DMS53 treated with DMSO at 0.1 percent for 48 hours (cell line): ENCODE measurements around the gene GHR.
"Not testable (repeated sequence)": the region's sequence is repeated elsewhere in the genome, so short reads cannot be mapped to it uniquely, and the experiment has no call there.

Source experiments
- DNase-seq: peaks from one replicate; lab custom pipeline; 2025; ENCODE audit not compliant: unreplicated experiment; lab: John Stamatoyannopoulos, UW

The GHR gene

DNA sequence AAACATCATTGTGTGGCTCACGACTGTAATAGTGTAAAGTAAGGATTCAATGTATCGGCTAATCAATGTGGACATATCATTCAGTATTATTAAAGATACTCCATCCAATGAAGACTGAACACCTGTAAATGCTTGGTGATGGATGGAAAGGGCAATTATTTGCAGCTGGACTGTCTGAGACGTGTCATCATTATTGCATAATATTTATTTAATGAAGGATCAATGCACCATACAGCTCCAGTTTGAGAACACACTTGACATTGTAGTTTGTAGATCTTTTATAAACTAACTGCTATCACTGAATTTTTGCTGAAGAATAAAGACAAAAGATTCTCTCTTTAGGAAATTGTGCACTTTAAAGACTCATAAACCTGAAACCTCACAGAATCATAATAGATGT is 215.7 kb downstream of the GHR start:
- DNase-seq: no peak

DNA sequence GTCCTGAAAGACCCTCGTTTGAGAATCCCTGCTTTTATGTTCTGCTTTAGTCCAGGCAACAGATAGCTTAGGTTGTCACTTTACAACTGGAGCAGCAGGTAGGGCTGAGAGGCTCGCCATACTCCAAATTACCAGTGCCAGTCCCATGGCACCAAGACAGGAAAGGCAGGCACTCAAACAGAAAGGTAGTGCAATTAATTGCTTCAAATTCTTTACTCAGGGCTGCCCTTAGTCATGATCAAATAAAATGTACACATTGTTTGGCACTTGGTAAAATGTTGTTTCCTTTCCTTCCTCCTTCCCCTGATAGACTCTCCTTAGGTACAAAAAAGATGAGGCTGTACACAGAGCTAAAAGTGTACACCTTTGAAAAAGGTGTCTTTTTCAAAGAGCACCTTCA is 217.6 kb downstream of the GHR start:
- no peak for DNase-seq

DNA sequence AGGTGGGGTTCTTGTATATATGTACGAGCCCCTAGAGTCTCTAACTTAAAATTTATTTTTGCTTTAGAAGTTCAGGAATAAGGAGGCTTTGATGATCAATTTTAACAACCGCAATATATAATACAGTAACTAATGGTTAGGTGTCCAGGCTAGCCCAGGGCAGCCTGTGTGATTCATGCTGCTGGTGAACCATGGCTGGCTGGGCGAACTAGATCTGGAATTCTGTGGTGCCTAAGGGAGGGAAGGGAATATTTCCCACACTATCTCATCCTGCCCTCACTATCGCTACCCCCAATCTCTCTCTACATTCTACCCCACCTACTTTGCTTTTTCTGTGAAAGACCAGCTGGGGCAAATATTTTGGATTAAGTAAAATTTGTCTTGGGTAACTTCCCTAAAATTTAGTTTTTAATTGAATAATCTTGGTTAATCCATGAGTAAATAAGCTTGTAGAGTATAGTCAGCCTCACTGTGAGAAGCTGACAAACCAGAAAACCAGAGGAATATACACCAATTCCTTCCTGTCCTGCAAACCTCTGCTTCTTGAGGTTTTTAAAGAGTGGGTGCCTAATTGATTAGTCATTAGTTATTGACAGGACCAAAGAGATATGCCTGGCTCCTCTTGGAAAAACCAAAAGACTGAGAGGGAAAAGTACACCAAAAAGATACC is 218.2 kb downstream of the GHR start:
- DNase-seq: no peak

DNA sequence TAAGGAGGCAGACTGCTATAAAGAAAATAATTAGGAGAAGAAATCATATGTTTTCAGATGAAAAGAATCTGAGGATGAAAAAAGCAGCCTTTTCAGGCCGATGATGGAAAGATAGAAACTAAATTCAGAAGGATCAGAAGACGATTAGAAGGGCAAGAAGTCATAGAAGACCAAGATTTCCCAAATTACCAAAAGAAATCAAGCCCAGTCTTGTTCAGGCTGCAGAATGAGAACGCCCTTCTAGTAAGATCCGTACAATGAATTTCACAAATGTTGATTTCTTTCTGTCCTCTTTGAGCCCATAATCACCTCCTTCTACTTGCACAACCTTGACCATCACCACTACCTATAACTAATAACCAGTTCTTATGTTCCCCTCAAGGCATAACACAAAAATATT is 218.8 kb downstream of the GHR start:
- DNase-seq: no peak

GRCh38 chr5:42643360-42643759 is 220.1 kb downstream of the GHR start:
- DNase-seq: no peak

- DNase-seq: no peak
Observed at GRCh38 chr5:42645138-42645537, 221.9 kb downstream of the GHR start.

- DNase-seq: no peak
Observed at GRCh38 chr5:42648036-42648435, 224.8 kb downstream of the GHR start.

GRCh38 chr5:42648915-42649314 is 225.7 kb downstream of the GHR start:
- no peak for DNase-seq

DNA sequence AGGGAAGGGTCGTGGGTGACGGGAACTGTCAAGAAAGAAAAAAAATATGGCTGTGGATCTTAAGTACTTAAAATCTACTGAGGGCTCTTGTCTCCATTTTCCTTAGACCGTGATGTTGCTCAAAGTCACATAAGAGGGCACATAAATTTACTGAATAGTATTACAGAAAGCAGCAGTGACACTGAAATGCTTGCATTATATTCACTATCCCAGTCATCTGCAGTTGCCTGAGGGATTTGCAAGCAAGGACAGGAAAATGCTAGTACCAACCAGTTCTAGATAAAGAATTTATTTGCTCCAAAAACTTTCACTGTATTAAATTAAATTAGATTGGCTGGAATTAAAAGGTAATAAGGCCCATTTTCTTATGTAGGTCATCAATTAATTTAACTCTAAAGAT is 226.8 kb downstream of the GHR start:
- no peak for DNase-seq

GRCh38 chr5:42653705-42654104 is 230.5 kb downstream of the GHR start:
- DNase-seq: no peak

- no peak for DNase-seq
Observed at GRCh38 chr5:42654645-42655044, 231.4 kb downstream of the GHR start.

GRCh38 chr5:42655982-42656650 is 232.9 kb downstream of the GHR start:
- DNase-seq: no peak

GRCh38 chr5:42656651-42657015 is 233.4 kb downstream of the GHR start:
- DNase-seq: no peak

- DNase-seq: not testable (repeated sequence)
Observed at GRCh38 chr5:42659869-42660268, 236.6 kb downstream of the GHR start.

- no peak for DNase-seq
Observed at GRCh38 chr5:42665857-42666256, 242.6 kb downstream of the GHR start.

DNA sequence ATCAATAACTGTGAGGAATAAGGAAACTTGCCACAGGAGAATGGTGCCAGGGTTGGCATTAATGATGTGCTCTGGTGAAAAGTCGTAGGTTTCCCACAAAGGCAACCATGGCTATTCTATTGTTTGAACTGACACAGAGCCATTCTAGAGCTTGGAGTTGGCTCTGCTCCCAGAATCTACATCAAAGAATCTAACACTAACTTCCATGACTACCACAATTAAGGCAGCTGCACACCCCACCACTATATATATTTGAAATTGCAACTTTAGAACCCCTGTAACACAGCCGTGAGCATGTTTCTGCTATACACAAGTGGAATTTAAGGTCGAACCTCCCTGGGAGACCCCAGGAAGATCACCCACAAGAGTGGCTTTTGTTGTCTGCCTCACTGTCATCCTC is 243.6 kb downstream of the GHR start:
- no peak for DNase-seq

DNA sequence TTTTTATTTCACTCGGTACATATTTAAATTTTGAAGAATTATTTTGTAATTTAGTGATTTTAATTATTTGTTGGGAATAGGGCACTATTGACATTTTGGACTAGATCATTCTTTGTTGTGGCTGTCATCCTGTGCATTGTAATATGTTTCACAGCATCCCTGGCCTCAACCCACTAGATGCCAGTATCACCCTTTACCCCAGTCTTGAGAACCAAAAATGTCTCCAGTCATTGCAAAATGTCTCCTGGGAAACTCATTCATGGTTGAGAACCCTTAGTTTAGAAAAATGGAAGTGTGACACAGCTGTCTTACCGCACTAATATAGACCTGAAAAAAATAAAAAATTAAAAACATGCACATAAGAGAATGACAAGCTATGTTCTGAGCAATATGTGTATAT is 245.0 kb downstream of the GHR start:
- no peak for DNase-seq

DNA sequence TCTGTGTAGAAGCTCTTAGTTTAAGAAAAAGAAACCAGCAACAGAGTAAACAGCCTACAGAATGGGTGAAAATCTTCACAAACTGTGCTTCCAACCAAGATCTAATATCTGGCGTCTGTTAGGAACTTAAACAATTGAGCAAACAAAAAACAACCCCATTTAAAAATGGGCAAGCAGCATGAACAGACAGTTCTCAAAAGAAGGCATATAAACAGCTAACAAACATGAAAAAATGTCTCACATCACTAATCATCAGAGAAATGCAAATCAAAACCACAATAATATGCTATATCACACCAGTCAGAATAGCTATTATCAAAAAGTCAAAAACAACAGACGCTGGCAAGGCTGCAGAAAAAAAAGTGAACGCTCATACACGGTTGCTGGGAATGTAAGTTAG is 249.7 kb downstream of the GHR start:
- no peak for DNase-seq

DNA sequence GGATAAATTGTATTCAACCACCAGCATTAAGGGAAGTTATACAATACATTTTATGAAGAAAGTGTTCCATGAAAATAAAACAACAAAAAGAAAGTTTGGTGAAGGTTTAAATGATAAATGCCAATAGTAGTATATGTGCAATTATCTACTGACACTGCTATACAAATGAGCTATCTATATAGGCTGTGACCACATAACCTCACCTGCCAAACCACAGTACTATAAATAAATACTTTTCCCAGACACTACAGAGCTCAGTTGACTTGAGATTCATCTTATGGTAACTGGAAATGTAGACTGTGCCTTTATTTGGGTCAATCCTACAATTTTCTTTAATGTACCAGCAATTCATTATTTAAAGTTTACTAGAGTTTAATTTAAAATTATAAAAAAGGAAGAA is 252.4 kb downstream of the GHR start:
- DNase-seq: no peak

DNA sequence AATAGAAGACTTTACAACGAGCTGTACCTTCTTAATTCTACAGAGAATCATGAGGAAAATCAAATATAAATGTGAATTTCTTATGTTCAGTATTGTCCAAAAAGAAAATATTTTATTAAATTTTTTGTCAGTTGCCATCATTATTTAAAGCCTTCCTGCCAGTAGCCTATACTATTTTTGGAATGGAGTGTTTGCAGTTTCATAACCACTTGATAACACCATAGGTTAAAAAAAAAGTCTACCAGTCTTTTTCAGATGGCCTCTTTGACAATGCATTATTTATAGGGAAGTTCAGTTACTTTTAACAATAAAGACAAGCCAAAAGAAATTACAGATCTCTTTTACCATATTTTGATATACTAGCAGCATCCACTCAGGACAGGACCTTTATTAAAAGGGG is 253.1 kb downstream of the GHR start:
- DNase-seq: no peak

GRCh38 chr5:42677156-42677842 is 254.1 kb downstream of the GHR start:
- DNase-seq: no peak

DNA sequence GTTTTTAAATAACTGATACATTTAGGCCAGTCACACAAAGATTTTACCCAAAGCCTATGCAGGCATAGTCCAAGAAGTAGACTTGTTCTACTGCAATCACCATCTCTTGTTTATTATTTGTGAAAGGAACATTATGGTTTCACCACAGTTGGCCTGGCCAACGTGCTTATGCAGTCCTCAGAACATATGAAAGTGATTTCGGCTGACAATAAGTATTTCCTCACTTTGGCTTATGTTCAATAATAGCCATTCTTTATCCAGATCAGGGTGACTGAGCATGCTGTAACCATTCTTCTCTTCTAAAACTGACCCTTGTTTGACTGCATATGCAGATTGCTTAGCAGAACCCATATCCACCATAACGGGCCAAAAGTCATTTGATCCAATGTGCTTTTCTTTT is 256.8 kb downstream of the GHR start:
- no peak for DNase-seq

- DNase-seq: not testable (repeated sequence)
Observed at GRCh38 chr5:42685078-42685477, 261.8 kb downstream of the GHR start.
